OCI-M2 (cell line): Measurements from ENCODE around the gene PHLDA2.
"Not testable (repeated sequence)": the region's sequence is repeated elsewhere in the genome, so short reads cannot be mapped to it uniquely, and the experiment has no call there.

Experiments
- DNase-seq: peaks from one replicate; lab custom pipeline; 2025; ENCODE audit not compliant: unreplicated experiment; lab: John Stamatoyannopoulos, UW

The PHLDA2 gene

DNA sequence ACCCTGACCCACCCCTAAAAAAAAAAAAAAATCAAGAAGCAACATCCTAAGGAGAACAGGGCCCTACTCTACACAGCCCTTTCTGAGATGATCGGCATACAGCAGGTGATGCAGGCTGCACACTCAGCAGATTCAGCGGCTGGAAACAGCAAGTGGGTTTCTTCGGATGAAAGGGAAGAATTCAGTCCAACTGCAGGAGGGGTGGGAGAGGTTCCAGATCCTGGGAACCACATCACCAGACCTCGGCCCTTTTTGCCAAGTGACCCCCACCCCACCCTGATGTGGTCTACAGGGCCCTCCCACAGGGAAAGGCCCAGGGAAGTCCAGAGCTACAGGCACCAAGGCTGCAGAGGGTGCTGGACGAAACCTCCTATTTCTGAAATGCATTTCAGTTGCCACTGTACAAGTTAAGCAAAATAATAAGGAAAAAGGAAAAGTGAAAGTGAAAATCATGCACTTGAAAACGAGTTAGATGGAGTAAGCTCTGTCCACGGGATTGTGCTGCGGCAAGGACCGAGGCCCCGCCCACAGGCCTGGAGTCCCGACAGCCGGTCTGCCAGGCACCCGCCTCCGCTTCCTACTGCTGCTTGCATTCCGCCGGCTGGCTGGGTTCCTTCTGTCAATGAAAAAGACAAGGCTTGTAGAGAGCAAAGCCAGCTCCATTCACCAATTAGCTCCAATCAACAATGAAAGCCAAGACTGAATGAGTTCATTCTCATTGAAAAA, 16.0 kb upstream of the PHLDA2 start:
- DNase-seq = no peak

DNA sequence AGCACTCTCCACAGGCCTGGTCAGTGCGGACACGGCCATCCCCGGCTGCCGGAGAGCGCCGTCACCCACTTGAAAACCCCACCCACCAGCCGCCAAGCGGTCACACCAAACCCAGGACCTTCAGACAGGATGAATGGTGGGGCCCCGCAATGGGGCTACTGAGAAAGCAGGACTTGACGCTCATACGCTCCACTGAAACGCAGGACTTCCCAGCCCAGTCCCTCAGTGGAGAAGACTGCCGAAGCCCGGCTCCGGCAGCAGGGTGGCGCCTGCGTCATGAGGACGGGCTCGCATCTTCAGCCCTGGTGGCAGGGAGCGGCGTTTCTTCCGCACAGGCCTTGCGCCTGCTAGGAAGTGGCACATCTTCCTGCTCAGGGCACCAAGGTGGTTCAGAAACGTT, 15.3 kb upstream of the PHLDA2 start:
- no peak for DNase-seq

GRCh38 chr11:2943711-2944118, 14.5 kb upstream of the PHLDA2 start:
- DNase-seq = no peak

DNA sequence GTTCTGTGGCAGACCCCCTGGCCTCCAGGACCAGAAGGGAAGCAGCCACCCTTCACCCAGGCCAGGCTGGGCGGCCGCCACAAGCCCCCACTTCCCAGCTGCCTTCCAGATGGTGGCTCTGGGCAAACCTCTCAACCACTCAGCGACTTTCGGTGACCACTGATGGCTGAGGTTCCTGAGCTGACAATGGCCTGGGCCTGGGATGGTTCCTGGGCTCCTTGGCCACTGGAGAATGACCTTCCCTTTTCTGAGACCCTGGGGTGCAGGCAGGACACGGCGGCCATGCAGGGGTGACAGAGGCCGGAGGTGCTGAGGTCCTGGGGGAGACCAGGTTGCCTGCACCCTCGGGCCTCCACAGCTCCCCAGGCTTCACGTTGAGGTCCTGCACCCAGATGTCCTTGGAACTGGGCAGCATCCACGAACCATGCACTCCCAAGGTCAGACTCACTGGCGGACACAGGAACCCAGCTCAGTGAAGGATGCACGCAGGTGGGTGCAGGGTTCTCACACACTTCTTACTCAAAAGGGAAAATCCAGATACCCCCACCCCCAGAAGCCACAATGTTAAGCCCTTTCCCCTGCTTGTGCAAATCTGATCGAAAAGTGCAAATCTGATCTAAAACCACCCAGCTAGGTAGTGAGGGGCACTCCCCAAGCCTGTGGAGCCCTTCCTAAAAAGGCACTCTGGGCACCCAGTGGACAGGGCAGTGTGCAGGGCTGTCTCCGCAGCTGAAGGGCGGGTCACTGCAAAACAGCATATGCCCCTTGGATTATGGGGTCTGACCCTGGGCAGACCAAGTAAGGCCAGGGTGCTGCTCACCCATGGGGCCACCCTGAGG, 13.9 kb upstream of the PHLDA2 start:
- no peak for DNase-seq

DNA sequence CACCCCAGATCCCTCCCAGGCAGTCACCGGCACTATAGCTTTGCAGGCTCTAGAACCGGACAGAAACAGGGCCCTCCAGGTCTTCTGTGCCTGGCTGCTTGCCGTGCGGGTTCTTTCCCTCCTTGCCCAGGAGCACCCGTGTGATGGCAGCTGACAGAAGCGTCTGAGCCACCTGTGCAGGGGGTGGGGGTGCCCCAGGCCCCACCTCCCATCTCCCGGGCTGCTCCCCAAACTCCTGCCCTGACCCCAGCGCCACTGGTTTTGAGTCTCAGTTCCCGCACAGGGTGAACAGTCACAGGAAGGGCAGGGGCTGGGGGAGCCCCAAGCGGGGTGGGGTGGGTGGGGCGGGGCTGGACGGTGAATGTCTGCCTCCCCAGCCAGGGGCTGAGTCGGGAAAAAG, 13.2 kb upstream of the PHLDA2 start:
- no peak for DNase-seq

DNA sequence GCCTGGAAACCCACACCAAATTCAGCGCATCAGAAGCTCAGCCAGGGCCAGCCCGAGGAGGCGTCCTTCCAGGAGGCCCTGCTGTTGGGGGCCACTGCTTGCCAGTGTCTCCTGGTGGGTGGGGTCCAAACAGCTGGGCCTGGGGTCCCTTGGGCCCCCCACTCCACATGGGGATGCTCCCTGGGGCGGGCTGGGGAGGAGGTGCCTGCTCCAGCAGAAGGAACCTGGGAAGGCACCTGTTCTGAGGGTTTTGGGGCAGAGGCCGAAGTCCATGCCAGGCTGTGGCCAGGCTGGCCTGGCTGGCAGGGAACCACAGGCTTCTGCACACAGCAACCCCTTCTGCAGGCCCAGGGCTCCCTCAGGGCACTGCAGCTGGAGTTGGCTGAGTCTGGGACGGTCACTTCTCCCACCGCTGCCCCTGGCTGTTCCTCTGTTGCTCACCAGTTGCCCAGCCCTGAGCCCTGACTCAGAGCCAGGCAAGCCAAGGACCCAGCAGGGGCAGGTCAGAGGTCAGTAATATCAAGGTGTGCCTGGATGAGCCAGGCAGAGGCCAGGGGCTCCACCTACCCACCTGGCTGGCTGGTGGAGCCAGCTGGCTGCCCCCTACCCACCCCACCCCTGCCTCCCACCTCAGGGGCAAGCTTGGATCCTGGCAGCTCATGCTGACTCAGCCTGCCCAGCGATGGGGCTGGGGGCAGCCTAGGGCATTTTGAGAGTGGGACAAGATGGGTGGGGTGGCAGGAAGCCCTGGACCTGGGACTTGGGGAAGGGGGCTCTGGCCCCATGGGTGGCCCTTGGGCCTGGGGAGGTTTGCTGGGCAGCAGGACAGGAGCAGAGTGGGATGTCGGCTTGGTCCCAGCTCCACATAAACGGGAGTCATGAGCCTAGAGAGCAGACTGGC, 12.0 kb upstream of the PHLDA2 start:
- no peak for DNase-seq

GRCh38 chr11:2940147-2940920, 11.1 kb upstream of the PHLDA2 start:
- no peak for DNase-seq

DNA sequence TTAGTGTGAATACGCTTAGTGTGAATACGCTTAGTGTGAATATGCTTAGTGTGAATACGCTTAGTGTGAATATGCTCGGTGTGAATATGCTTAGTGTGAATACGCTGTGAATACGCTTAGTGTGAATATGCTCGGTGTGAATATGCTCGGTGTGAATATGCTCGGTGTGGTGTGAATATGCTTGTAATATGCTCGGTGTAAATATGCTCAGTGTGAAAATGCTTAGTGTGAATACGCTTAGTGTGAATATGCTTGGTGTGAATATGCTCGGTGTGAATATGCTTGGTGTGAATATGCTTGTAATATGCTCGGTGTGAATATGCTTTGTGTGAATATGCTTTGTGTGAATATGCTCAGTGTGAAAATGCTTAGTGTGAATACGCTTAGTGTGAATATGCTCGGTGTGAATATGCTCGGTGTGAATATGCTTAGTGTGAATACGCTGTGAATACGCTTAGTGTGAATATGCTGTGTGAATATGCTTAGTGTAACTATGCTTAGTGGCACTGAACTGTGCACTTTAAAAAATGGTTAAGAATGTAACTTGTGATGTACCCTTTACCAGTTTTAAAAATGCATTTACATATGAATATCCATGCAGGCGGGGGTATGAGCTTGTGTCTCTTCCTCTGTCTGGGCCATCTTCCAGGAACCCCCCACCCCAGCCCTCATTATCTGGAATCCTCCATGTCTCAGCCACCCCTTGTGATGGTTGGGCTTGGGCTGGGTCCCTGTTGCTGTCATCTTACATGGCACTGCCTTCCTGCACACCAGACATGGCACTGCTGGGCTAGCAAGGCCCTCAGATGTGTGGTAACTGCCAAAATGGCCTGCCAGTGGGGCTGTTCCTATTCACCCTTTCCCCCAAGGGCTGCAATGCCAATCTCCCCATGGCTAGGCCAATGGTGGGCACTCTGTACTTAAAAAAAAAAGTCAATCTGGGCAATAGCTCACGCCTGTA, 9.5 kb upstream of the PHLDA2 start:
- not testable (repeated sequence) for DNase-seq

DNA sequence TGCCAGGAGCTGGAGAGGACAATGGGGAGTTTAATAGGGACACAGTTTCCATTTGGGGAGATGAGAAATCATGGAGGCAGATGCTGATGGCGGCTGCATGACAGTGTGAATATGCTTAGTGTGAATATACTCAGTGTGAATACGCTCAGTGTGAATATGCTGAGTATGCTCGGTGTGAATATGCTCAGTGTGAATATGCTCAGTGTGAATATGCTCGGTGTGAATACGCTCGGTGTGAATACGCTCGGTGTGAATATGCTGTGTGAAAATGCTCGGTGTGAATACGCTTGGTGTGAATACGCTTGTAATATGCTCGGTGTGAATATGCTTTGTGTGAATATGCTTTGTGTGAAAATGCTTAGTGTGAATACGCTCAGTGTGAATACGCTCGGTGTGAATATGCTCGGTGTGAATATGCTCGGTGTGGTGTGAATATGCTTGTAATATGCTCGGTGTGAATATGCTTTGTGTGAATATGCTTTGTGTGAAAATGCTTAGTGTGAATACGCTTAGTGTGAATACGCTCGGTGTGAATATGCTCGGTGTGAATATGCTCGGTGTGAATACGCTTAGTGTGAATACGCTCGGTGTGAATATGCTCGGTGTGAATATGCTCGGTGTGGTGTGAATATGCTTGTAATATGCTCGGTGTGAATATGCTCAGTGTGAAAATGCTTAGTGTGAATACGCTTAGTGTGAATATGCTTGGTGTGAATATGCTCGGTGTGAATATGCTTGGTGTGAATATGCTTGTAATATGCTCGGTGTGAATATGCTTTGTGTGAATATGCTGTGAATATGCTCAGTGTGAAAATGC, 8.6 kb upstream of the PHLDA2 start:
- not testable (repeated sequence) for DNase-seq

- DNase-seq = no peak
Observed at GRCh38 chr11:2934611-2935239, 5.5 kb upstream of the PHLDA2 start.

GRCh38 chr11:2934021-2934550, 4.9 kb upstream of the PHLDA2 start:
- no peak for DNase-seq

- DNase-seq = no peak
Observed at GRCh38 chr11:2933375-2934020, 4.3 kb upstream of the PHLDA2 start.

DNA sequence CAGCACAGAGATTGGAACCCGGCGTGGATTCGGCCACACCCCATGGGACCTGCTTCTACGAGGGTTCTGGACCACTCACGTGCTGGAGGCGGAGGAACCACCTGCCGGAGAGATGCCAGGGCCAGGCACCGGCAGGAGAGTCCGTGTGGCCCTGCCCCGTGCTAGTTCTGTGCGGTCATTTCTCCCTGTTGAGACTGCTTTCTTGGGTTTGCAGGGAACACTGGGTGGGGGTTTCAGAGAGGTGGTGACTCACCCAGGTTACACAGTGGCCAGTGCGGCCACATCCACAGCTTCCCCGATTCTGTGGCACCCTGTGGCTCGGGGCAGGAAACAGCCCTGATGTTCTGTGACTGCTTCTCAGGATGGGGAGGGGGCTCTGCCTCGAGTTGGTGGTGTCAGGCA, 3.6 kb upstream of the PHLDA2 start:
- DNase-seq = no peak

DNA sequence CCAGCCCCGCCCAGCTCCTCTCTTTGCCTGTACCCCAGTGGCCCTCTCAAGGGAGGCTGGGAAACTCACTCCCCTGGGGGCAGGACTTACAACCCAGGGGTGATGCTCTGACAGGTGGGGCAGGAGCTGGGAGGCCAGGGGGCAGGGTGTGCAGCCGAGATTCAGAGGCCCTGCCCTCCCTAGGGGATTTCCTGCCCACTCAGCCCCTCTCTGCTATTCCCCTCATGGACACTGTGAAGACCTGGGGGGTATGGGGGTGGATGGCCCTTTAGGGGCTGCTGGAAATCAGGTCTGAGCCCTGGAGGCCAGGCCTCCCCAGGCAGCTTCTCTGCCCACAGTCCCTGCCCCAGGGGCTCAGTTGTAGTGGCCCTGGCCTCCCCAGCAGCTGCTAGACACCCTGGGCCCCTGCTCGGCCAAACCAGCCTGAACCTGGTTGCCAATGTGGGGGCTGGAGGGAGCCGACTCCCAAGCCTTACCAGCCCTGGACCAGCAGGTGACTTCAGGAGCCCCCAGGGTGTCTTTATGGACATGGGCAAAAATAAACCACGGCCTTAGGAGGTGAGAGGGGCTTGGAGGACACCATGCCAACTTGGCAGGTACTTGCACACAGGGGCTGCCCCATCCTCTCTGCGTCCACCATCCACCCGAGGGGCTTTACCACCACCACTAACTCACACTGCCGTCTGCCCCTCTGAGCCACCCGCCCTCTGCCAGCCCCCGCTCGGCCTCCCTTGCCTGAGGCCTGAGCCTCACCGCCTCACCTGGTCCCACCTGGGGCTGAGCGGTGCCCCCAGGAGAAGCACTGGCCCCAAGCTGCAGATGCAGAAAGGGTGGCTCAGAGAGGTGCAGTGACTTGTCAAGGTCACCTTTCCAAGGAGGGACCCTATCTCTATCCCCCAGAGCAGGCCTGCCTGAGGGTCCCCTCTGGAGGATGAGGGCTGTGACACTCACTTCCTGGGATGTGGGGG, 2.8 kb upstream of the PHLDA2 start:
- DNase-seq = no peak

- no peak for DNase-seq
Observed at GRCh38 chr11:2931420-2931746, 2.2 kb upstream of the PHLDA2 start.

DNA sequence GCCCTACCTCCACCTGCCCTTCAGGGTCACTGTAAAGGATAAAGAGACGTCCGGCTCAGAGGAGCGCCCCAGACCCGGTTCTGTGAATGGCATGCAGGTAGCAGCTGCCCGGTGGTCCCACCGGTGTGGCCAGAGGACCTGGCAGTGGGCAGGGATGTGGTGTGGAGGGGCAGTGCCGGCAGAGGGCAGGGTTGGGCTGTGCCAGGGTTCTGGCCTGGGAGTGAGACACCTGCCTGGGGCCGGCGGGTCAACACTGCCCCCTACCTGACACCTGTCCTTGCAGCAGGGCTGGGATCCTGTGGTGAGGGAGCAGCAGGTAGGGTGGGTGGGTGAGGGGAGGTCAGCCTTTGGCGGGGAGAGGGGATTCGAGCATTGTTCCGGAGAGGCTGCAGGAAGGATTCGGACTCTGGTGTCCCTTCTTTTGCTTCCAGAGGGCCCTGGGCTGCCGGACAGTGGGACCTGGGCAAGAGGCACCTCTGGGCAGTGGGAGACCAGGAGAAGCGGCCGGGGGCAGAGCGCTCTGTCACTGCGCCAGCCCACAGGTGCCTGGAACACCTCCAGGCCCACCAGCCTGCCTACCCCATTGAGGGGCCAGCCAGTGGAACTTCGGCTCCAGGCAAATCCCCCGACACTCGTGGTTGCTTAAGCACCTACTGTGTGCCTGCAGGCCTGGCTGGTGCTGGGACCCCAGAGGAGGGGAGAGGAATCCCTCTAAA, 1.6 kb upstream of the PHLDA2 start:
- no peak for DNase-seq
